ENCODE results near the gene RBM19. TPM values are rescaled to one million over a fixed set of nuclear protein-coding genes. Genes with fewer than 3 reads are reported as not detected.

The RBM19 gene
- total and polyA plus RNA-seq, 3 experiments from 2014 or later = 12.6 to 114 (median 109) TPM

GRCh38 chr12:113870890-113871289, 95.2 kb downstream of the RBM19 start:
- Histone ChIP-seq H3K4me3 (ENCODE audit: low read length) (no peak overlapping the region), H3K27ac (ENCODE audit: low read depth, low read length) (no peak overlapping the region), H3K27me3 (ENCODE audit: insufficient read depth, low read length, poor library complexity, severe bottlenecking) (no peaks in the 10 kb centered on the region), H3K4me1 (ENCODE audit: insufficient read depth, low read length) (no peaks in the 10 kb centered on the region), H3K9me3 (ENCODE audit: low read length) (no peaks in the 10 kb centered on the region), H3K36me3 (ENCODE audit: insufficient read depth, low read length) (no peaks in the 10 kb centered on the region)
- no peak overlapping the region for H3K27ac Mint-ChIP-seq
- CTCF ChIA-PET = no interaction called here
- H3K36me3 Mint-ChIP-seq = peaks cover 0 to 54% (median 10%) of the 10 kb centered on the region in 3 donors
- DNase-seq = no peak
- peaks cover 0 to 2% of the 10 kb centered on the region in 2 donors for H3K27me3 Mint-ChIP-seq
- no peak overlapping the region for H3K4me3 Mint-ChIP-seq
- H3K4me1 Mint-ChIP-seq = no peaks in the 10 kb centered on the region
- H3K9me3 Mint-ChIP-seq = no peaks in the 10 kb centered on the region
- POLR2A ChIA-PET = no interaction called here

GRCh38 chr12:113870035-113870434, 96.1 kb downstream of the RBM19 start:
- CTCF ChIA-PET = no interaction called here
- Histone ChIP-seq H3K9me3 (ENCODE audit: low read length) (no peaks in the 10 kb centered on the region), H3K36me3 (ENCODE audit: insufficient read depth, low read length) (no peaks in the 10 kb centered on the region), H3K4me1 (ENCODE audit: insufficient read depth, low read length) (no peaks in the 10 kb centered on the region), H3K27me3 (ENCODE audit: insufficient read depth, low read length, poor library complexity, severe bottlenecking) (no peaks in the 10 kb centered on the region), H3K4me3 (ENCODE audit: low read length) (no peak overlapping the region), H3K27ac (ENCODE audit: low read depth, low read length) (no peak overlapping the region)
- H3K4me1 Mint-ChIP-seq = peaks cover 4 to 6% (median 6%) of the 10 kb centered on the region in 3 donors
- H3K4me3 Mint-ChIP-seq = no peak overlapping the region
- H3K9me3 Mint-ChIP-seq = no peaks in the 10 kb centered on the region
- H3K36me3 Mint-ChIP-seq = peaks cover 0 to 50% (median 9%) of the 10 kb centered on the region in 3 donors
- peak overlapping the region in 2 of 8 donors; percentile 51 to 66 for H3K27ac Mint-ChIP-seq
- peaks cover 0 to 2% of the 10 kb centered on the region in 2 donors for H3K27me3 Mint-ChIP-seq
- no peak for DNase-seq
- POLR2A ChIA-PET = no interaction called here

- ChIA-PET POLR2A (no interaction called here), CTCF (no interaction called here)
- H3K27me3 ChIP-seq (ENCODE audit: insufficient read depth, low read length, poor library complexity, severe bottlenecking) = no peaks in the 10 kb centered on the region
- DNase-seq = no peak
- Mint-ChIP-seq H3K27ac (no peak overlapping the region), H3K4me3 (no peak overlapping the region), H3K9me3 (no peaks in the 10 kb centered on the region), H3K36me3 (peaks cover 0 to 36% (median 4%) of the 10 kb centered on the region in 3 donors), H3K27me3 (no peaks in the 10 kb centered on the region), H3K4me1 (peaks cover 20 to 23% (median 22%) of the 10 kb centered on the region in 3 donors)
- no peaks in the 10 kb centered on the region for H3K36me3 ChIP-seq (ENCODE audit: insufficient read depth, low read length)
- no peak overlapping the region for H3K4me3 ChIP-seq (ENCODE audit: low read length)
- no peaks in the 10 kb centered on the region for H3K4me1 ChIP-seq (ENCODE audit: insufficient read depth, low read length)
- H3K9me3 ChIP-seq (ENCODE audit: low read length) = no peaks in the 10 kb centered on the region
- no peak overlapping the region for H3K27ac ChIP-seq (ENCODE audit: low read depth, low read length)
These were observed 97.8 kb downstream of the RBM19 start for GRCh38 chr12:113868365-113868764.

- no peaks in the 10 kb centered on the region for H3K36me3 ChIP-seq (ENCODE audit: insufficient read depth, low read length)
- H3K27me3 Mint-ChIP-seq = no peaks in the 10 kb centered on the region
- H3K27ac ChIP-seq (ENCODE audit: low read depth, low read length) = no peak overlapping the region
- no peak for DNase-seq
- peaks cover 31 to 34% (median 34%) of the 10 kb centered on the region in 3 donors for H3K4me1 Mint-ChIP-seq
- H3K9me3 Mint-ChIP-seq = no peaks in the 10 kb centered on the region
- H3K9me3 ChIP-seq (ENCODE audit: low read length) = no peaks in the 10 kb centered on the region
- H3K4me3 Mint-ChIP-seq = no peak overlapping the region
- CTCF ChIA-PET = no interaction called here
- H3K36me3 Mint-ChIP-seq = peaks cover 0 to 37% (median 4%) of the 10 kb centered on the region in 3 donors
- no peaks in the 10 kb centered on the region for H3K27me3 ChIP-seq (ENCODE audit: insufficient read depth, low read length, poor library complexity, severe bottlenecking)
- no peak overlapping the region for H3K27ac Mint-ChIP-seq
- POLR2A ChIA-PET = no interaction called here
- H3K4me1 ChIP-seq (ENCODE audit: insufficient read depth, low read length) = no peaks in the 10 kb centered on the region
- no peak overlapping the region for H3K4me3 ChIP-seq (ENCODE audit: low read length)
These were observed 98.9 kb downstream of the RBM19 start for GRCh38 chr12:113867258-113867657.

- Mint-ChIP-seq H3K4me1 (peaks cover 35 to 38% (median 37%) of the 10 kb centered on the region in 3 donors), H3K27ac (no peak overlapping the region), H3K4me3 (no peak overlapping the region), H3K27me3 (no peaks in the 10 kb centered on the region), H3K36me3 (peaks cover 0 to 41% (median 4%) of the 10 kb centered on the region in 3 donors), H3K9me3 (no peaks in the 10 kb centered on the region)
- H3K9me3 ChIP-seq (ENCODE audit: low read length) = no peaks in the 10 kb centered on the region
- POLR2A ChIA-PET = no interaction called here
- H3K4me1 ChIP-seq (ENCODE audit: insufficient read depth, low read length) = no peaks in the 10 kb centered on the region
- no peak overlapping the region for H3K27ac ChIP-seq (ENCODE audit: low read depth, low read length)
- DNase-seq = no peak
- CTCF ChIA-PET = no interaction called here
- no peaks in the 10 kb centered on the region for H3K27me3 ChIP-seq (ENCODE audit: insufficient read depth, low read length, poor library complexity, severe bottlenecking)
- no peaks in the 10 kb centered on the region for H3K36me3 ChIP-seq (ENCODE audit: insufficient read depth, low read length)
- no peak overlapping the region for H3K4me3 ChIP-seq (ENCODE audit: low read length)
These were observed 99.6 kb downstream of the RBM19 start for GRCh38 chr12:113866496-113866895.

GRCh38 chr12:113863455-113863845, 102.7 kb downstream of the RBM19 start:
- Histone ChIP-seq H3K4me3 (ENCODE audit: low read length) (no peak overlapping the region), H3K27me3 (ENCODE audit: insufficient read depth, low read length, poor library complexity, severe bottlenecking) (no peaks in the 10 kb centered on the region), H3K9me3 (ENCODE audit: low read length) (no peaks in the 10 kb centered on the region), H3K27ac (ENCODE audit: low read depth, low read length) (no peak overlapping the region), H3K4me1 (ENCODE audit: insufficient read depth, low read length) (no peaks in the 10 kb centered on the region), H3K36me3 (ENCODE audit: insufficient read depth, low read length) (peaks cover 5% of the 10 kb centered on the region)
- POLR2A ChIA-PET = no interaction called here
- H3K9me3 Mint-ChIP-seq = no peaks in the 10 kb centered on the region
- peaks cover 37 to 38% (median 37%) of the 10 kb centered on the region in 3 donors for H3K4me1 Mint-ChIP-seq
- no peak for DNase-seq
- peak overlapping the region in 4 of 8 donors; percentile 29 to 86 (median 73) for H3K27ac Mint-ChIP-seq
- no peaks in the 10 kb centered on the region for H3K27me3 Mint-ChIP-seq
- H3K36me3 Mint-ChIP-seq = peaks cover 0 to 36% (median 3%) of the 10 kb centered on the region in 3 donors
- peak overlapping the region in 2 of 7 donors; percentile 16 to 20 for H3K4me3 Mint-ChIP-seq
- CTCF ChIA-PET = no interaction called here

GRCh38 chr12:113862590-113863454, 103.3 kb downstream of the RBM19 start:
- POLR2A ChIA-PET = no interaction called here
- H3K9me3 Mint-ChIP-seq = no peaks in the 10 kb centered on the region
- Histone ChIP-seq H3K4me3 (ENCODE audit: low read length) (no peak overlapping the region), H3K9me3 (ENCODE audit: low read length) (no peaks in the 10 kb centered on the region), H3K27me3 (ENCODE audit: insufficient read depth, low read length, poor library complexity, severe bottlenecking) (no peaks in the 10 kb centered on the region), H3K36me3 (ENCODE audit: insufficient read depth, low read length) (peaks cover 11% of the 10 kb centered on the region), H3K27ac (ENCODE audit: low read depth, low read length) (no peak overlapping the region), H3K4me1 (ENCODE audit: insufficient read depth, low read length) (no peaks in the 10 kb centered on the region)
- peak in 1 of 5 donors; percentile 6 for DNase-seq
- H3K4me3 Mint-ChIP-seq = peak overlapping the region in 6 of 7 donors; percentile 23 to 78 (median 46)
- no peaks in the 10 kb centered on the region for H3K27me3 Mint-ChIP-seq
- H3K4me1 Mint-ChIP-seq = peaks cover 37 to 38% (median 37%) of the 10 kb centered on the region in 3 donors
- peaks cover 0 to 38% (median 3%) of the 10 kb centered on the region in 3 donors for H3K36me3 Mint-ChIP-seq
- H3K27ac Mint-ChIP-seq = peak overlapping the region in 6 of 8 donors; percentile 22 to 86 (median 73)
- CTCF ChIA-PET = no interaction called here

- Mint-ChIP-seq H3K36me3 (peaks cover 0 to 44% (median 3%) of the 10 kb centered on the region in 3 donors), H3K27ac (peak overlapping the region in 4 of 8 donors; percentile 5 to 76 (median 36)), H3K4me1 (peaks cover 37 to 38% (median 37%) of the 10 kb centered on the region in 3 donors), H3K27me3 (no peaks in the 10 kb centered on the region), H3K9me3 (no peaks in the 10 kb centered on the region), H3K4me3 (peak overlapping the region in 4 of 7 donors; percentile 35 to 53 (median 46))
- Histone ChIP-seq H3K4me1 (ENCODE audit: insufficient read depth, low read length) (no peaks in the 10 kb centered on the region), H3K9me3 (ENCODE audit: low read length) (no peaks in the 10 kb centered on the region), H3K36me3 (ENCODE audit: insufficient read depth, low read length) (peaks cover 12% of the 10 kb centered on the region), H3K27me3 (ENCODE audit: insufficient read depth, low read length, poor library complexity, severe bottlenecking) (no peaks in the 10 kb centered on the region), H3K27ac (ENCODE audit: low read depth, low read length) (no peak overlapping the region), H3K4me3 (ENCODE audit: low read length) (no peak overlapping the region)
- ChIA-PET CTCF (no interaction called here), POLR2A (no interaction called here)
- no peak for DNase-seq
These were observed 104.3 kb downstream of the RBM19 start for GRCh38 chr12:113861708-113862312.
